A673 (cell line): ENCODE data around the gene ITGA11.

Experiments used
- EZH2 ChIP-seq: fragments of 200-600 bp; sonication (generic); IDR thresholded peaks from 2 replicates; pipeline ENCODE4 v1.6.1; 2017; ENCODE audit warnings: borderline replicate concordance, low read depth, mild to moderate bottlenecking, mixed read lengths, antibody characterized with exemption, low read length; ENCODE audit not compliant: poor library complexity, severe bottlenecking
- TF ChIP-seq, protein P1 (sequence below): fragments of 300-800, 200-600 bp; sonication (generic); conservative IDR thresholded peaks from 2 replicates; pipeline ENCODE4 v1.5.1; 2017; ENCODE audit warnings: low read depth, mild to moderate bottlenecking, antibody characterized with exemption, low read length, moderate library complexity, mixed read lengths

GRCh38 chr15:68284616-68285258 is 147.2 kb downstream of the ITGA11 start:
- no peak for TF ChIP-seq EZH2
- TF ChIP-seq, protein P1, sequence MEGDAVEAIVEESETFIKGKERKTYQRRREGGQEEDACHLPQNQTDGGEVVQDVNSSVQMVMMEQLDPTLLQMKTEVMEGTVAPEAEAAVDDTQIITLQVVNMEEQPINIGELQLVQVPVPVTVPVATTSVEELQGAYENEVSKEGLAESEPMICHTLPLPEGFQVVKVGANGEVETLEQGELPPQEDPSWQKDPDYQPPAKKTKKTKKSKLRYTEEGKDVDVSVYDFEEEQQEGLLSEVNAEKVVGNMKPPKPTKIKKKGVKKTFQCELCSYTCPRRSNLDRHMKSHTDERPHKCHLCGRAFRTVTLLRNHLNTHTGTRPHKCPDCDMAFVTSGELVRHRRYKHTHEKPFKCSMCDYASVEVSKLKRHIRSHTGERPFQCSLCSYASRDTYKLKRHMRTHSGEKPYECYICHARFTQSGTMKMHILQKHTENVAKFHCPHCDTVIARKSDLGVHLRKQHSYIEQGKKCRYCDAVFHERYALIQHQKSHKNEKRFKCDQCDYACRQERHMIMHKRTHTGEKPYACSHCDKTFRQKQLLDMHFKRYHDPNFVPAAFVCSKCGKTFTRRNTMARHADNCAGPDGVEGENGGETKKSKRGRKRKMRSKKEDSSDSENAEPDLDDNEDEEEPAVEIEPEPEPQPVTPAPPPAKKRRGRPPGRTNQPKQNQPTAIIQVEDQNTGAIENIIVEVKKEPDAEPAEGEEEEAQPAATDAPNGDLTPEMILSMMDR, result no peak
